DND-41 (cell line): ENCODE results near the gene PSTPIP1.

ENCODE experiments used
- ATAC-seq: fragments of 200-7000 bp; cut with Tn5 transposase; 3 replicates; pipeline ENCODE4 v1.9.1; 2021; ENCODE audit warnings: low read depth; ENCODE audit not compliant: insufficient read depth
- DNase-seq: peaks from one replicate; pipeline ENCODE4 v3.0.0-alpha.2; 2020
- H2AFZ ChIP-seq: 2 replicates; pipeline ENCODE4 v1.6.0; 2012; ENCODE audit warnings: low read depth, low read length
- H3K27ac ChIP-seq: 2 replicates; pipeline ENCODE4 v1.5.1; 2012; ENCODE audit warnings: low read length, inconsistent platforms
- H3K27me3 ChIP-seq: fragments of 200-600 bp; sonication (generic); 2 replicates; pipeline ENCODE4 v1.6.0; 2012; ENCODE audit warnings: low read length, mild to moderate bottlenecking, inconsistent platforms; ENCODE audit not compliant: insufficient read depth, poor library complexity
- H3K36me3 ChIP-seq: 2 replicates; pipeline ENCODE4 v1.5.1; 2012; ENCODE audit warnings: low read length, inconsistent platforms; ENCODE audit not compliant: insufficient read depth
- H3K4me1 ChIP-seq: 2 replicates; pipeline ENCODE4 v1.5.1; 2012; ENCODE audit warnings: mild to moderate bottlenecking, low read length; ENCODE audit not compliant: insufficient read depth
- H3K4me2 ChIP-seq: 2 replicates; pipeline ENCODE4 v1.6.0; 2012; ENCODE audit warnings: mild to moderate bottlenecking, moderate library complexity, low read length, inconsistent platforms; ENCODE audit not compliant: insufficient read depth
- H3K4me3 ChIP-seq, 2 experiments: fragments of 200-600 bp in 1 of 2; shearing (Covaris generic) in 1 of 2; 2 replicates each; pipeline ENCODE4 v1.5.1; 2012 to 2016; ENCODE audit warnings: inconsistent platforms in 2 of 2, low read length in 2 of 2, mild to moderate bottlenecking in 2 of 2, low read depth in 1 of 2, moderate library complexity in 1 of 2
- H3K79me2 ChIP-seq: 2 replicates; pipeline ENCODE4 v1.6.0; 2012; ENCODE audit warnings: low read length, inconsistent platforms; ENCODE audit not compliant: insufficient read depth
- H3K9ac ChIP-seq: 2 replicates; pipeline ENCODE4 v1.6.0; 2012; ENCODE audit warnings: low read depth, mild to moderate bottlenecking, inconsistent platforms, low read length, moderate library complexity
- H3K9me3 ChIP-seq: 2 replicates; pipeline ENCODE4 v1.5.1; 2012; ENCODE audit warnings: low read length, moderate library complexity, mild to moderate bottlenecking, inconsistent platforms; ENCODE audit not compliant: insufficient read depth, severe bottlenecking
- H4K20me1 ChIP-seq: 2 replicates; pipeline ENCODE4 v1.6.0; 2012; ENCODE audit warnings: low read length; ENCODE audit not compliant: insufficient read depth
- CTCF ChIP-seq: IDR thresholded peaks from 2 replicates; pipeline ENCODE4 v1.5.1; 2012; ENCODE audit warnings: borderline replicate concordance, low read length, moderate library complexity, mild to moderate bottlenecking; ENCODE audit not compliant: poor library complexity, severe bottlenecking; ENCODE audit errors: extremely low read depth
- EZH2 ChIP-seq: IDR thresholded peaks from 3 replicates; pipeline ENCODE4 v1.6.1; 2012; ENCODE audit warnings: borderline replicate concordance, low read depth, mild to moderate bottlenecking, moderate library complexity, low read length, inconsistent platforms; ENCODE audit not compliant: severe bottlenecking

The PSTPIP1 gene

GRCh38 chr15:77037388-77038209 is 42.7 kb downstream of the PSTPIP1 start:
- TF ChIP-seq CTCF (no peak), EZH2 (no peak)
- no peaks in the 10 kb centered on the region for H3K79me2 ChIP-seq
- DNase-seq: no peak
- H3K27ac ChIP-seq: no peak overlapping the region
- no peak overlapping the region for H3K9ac ChIP-seq
- no peaks in the 10 kb centered on the region for H3K27me3 ChIP-seq
- H3K4me3 ChIP-seq: no peak overlapping the region
- no peak overlapping the region for H2AFZ ChIP-seq
- ATAC-seq: no peak
- peaks cover 5% of the 10 kb centered on the region; the same call in 1 of the 2 replicates for H4K20me1 ChIP-seq
- H3K4me2 ChIP-seq: no peak overlapping the region
- H3K36me3 ChIP-seq: peaks cover 22% of the 10 kb centered on the region
- no peaks in the 10 kb centered on the region for H3K9me3 ChIP-seq
- H3K4me1 ChIP-seq: no peaks in the 10 kb centered on the region

- Histone ChIP-seq H3K27me3 (no peaks in the 10 kb centered on the region), H3K4me2 (no peak overlapping the region), H4K20me1 (peaks cover 5% of the 10 kb centered on the region; the same call in 1 of the 2 replicates), H3K4me3 (no peak overlapping the region), H3K4me1 (no peaks in the 10 kb centered on the region), H3K27ac (no peak overlapping the region), H3K9ac (no peak overlapping the region), H3K9me3 (no peaks in the 10 kb centered on the region), H3K36me3 (peaks cover 32% of the 10 kb centered on the region), H3K79me2 (no peaks in the 10 kb centered on the region), H2AFZ (no peak overlapping the region)
- TF ChIP-seq CTCF (no peak), EZH2 (no peak)
- ATAC-seq (no peak), DNase-seq (no peak)
These were observed 43.6 kb downstream of the PSTPIP1 start for GRCh38 chr15:77038312-77039216.

GRCh38 chr15:77039217-77039533 is 44.2 kb downstream of the PSTPIP1 start:
- Histone ChIP-seq H2AFZ (no peak overlapping the region), H3K79me2 (no peaks in the 10 kb centered on the region), H3K4me1 (no peaks in the 10 kb centered on the region), H3K36me3 (peaks cover 38% of the 10 kb centered on the region), H3K9me3 (no peaks in the 10 kb centered on the region), H3K27ac (no peak overlapping the region), H3K4me3 (no peak overlapping the region), H3K4me2 (no peak overlapping the region), H3K27me3 (no peaks in the 10 kb centered on the region), H3K9ac (no peak overlapping the region), H4K20me1 (peaks cover 5% of the 10 kb centered on the region; the same call in 1 of the 2 replicates)
- no peak for DNase-seq
- ATAC-seq: no peak
- TF ChIP-seq EZH2: no peak
- no peak for TF ChIP-seq CTCF
